ENCODE results near the gene GNAQ. TPM values are rescaled to one million over a fixed set of nuclear protein-coding genes. Genes with fewer than 3 reads are reported as not detected.

The GNAQ gene
- total and polyA plus RNA-seq, 4 donors: 6.8 to 19.6 (median 12.6) TPM

DNA sequence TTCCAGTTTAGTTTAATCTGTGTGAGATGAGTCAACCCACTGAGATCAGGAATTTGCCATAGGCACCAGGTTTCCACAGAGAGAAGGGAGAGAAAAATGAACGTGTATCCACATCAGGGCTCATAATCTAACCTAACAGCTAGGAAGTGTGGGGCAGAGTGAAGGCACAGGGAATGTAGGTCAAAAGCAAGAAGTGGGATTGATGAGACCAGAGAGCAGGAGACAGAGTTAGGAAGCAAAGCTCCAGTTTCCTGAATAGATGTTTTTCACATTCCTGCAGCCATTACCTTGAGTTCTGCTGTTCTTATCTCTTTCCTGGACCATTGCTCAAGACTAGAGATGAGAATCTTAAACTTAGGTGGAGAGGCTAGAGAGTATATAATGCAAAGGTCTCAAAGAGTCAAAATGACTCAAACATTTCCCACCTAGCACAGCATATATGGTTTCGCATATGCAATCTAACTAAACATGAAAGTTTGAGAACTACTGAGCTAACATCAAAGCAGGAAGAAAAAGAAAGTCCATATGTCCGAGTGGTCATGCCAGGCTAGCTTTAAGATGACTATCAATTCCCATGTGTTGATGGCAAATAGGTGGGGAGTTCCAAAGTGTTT, 41.1 kb upstream of the GNAQ start:
- TF ChIP-seq HNF4G (IDR thresholded peaks at IDR 0.05) (no peak), SP1 (IDR thresholded peaks at IDR 0.05) (no peak)
- Histone ChIP-seq H3K36me3 (ENCODE audit: control insufficient read depth in 4 of 4, insufficient read depth in 3 of 4, low read depth in 1 of 4, low read length in 3 of 4) (no peaks in the 10 kb centered on the region), H3K27ac (ENCODE audit: low read depth in 1 of 2, low read length in 2 of 2) (no peak overlapping the region), H3K4me1 (ENCODE audit: control insufficient read depth in 4 of 4, insufficient read depth in 4 of 4, low read length in 3 of 4) (no peaks in the 10 kb centered on the region), H3K9me3 (ENCODE audit: control insufficient read depth in 4 of 4, low read length in 3 of 4) (no peaks in the 10 kb centered on the region), H3K4me3 (ENCODE audit: low read depth in 1 of 3, low read length in 3 of 3) (no peak overlapping the region), H3K9ac (ENCODE audit: low read depth in 1 of 2, low read length in 2 of 2) (no peak overlapping the region), H3K27me3 (ENCODE audit: control insufficient read depth in 4 of 4, insufficient read depth in 4 of 4, low read length in 3 of 4) (peaks cover 0 to 2% (median 0%) of the 10 kb centered on the region in 4 donors)
- 76% methylated on average over 3 of the region's 3 CpGs for WGBS
- DNase-seq (ENCODE audit: low spot score): no peak

DNA sequence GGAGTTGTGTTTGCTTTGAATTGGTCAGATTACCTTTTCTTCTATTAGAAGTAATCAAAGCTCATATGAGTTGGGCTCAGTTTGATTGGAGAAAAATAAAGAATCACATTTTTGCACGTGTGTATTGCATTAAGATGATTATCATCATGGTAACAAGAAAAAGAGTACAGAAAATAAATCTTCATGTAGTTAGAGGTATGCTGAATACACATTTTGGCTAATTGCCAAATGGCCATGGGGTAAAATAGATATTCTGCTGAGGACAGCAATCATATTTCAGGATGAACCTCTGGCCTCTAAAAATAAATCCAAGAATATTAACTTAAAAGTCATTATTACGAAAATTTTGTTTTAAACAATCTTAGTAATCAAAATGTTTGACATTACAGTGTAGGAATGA, 38.9 kb upstream of the GNAQ start:
- Histone ChIP-seq H3K9me3 (ENCODE audit: control insufficient read depth in 4 of 4, low read length in 3 of 4) (no peaks in the 10 kb centered on the region), H3K36me3 (ENCODE audit: control insufficient read depth in 4 of 4, insufficient read depth in 3 of 4, low read depth in 1 of 4, low read length in 3 of 4) (no peaks in the 10 kb centered on the region), H3K9ac (ENCODE audit: low read depth in 1 of 2, low read length in 2 of 2) (no peak overlapping the region), H3K4me1 (ENCODE audit: control insufficient read depth in 4 of 4, insufficient read depth in 4 of 4, low read length in 3 of 4) (no peaks in the 10 kb centered on the region), H3K27ac (ENCODE audit: low read depth in 1 of 2, low read length in 2 of 2) (no peak overlapping the region), H3K27me3 (ENCODE audit: control insufficient read depth in 4 of 4, insufficient read depth in 4 of 4, low read length in 3 of 4) (peaks cover 0 to 2% (median 0%) of the 10 kb centered on the region in 4 donors), H3K4me3 (ENCODE audit: low read depth in 1 of 3, low read length in 3 of 3) (no peak overlapping the region)
- WGBS: 68% methylated on average over 2 of the region's 2 CpGs
- no peak for DNase-seq (ENCODE audit: low spot score)
- no peak for TF ChIP-seq YY1 (IDR thresholded peaks at IDR 0.05)
- TF ChIP-seq FOXA2 (IDR thresholded peaks at IDR 0.05): no peak
- TF ChIP-seq, protein P1, sequence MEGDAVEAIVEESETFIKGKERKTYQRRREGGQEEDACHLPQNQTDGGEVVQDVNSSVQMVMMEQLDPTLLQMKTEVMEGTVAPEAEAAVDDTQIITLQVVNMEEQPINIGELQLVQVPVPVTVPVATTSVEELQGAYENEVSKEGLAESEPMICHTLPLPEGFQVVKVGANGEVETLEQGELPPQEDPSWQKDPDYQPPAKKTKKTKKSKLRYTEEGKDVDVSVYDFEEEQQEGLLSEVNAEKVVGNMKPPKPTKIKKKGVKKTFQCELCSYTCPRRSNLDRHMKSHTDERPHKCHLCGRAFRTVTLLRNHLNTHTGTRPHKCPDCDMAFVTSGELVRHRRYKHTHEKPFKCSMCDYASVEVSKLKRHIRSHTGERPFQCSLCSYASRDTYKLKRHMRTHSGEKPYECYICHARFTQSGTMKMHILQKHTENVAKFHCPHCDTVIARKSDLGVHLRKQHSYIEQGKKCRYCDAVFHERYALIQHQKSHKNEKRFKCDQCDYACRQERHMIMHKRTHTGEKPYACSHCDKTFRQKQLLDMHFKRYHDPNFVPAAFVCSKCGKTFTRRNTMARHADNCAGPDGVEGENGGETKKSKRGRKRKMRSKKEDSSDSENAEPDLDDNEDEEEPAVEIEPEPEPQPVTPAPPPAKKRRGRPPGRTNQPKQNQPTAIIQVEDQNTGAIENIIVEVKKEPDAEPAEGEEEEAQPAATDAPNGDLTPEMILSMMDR (IDR thresholded peaks at IDR 0.05; ENCODE audit: low read depth, low read length, missing input control): no peak
- TF ChIP-seq EGR1 (IDR thresholded peaks at IDR 0.05; ENCODE audit: low read depth in 2 of 2): no peak
- TF ChIP-seq HNF4G (IDR thresholded peaks at IDR 0.05): no peak
- TF ChIP-seq, protein P2, sequence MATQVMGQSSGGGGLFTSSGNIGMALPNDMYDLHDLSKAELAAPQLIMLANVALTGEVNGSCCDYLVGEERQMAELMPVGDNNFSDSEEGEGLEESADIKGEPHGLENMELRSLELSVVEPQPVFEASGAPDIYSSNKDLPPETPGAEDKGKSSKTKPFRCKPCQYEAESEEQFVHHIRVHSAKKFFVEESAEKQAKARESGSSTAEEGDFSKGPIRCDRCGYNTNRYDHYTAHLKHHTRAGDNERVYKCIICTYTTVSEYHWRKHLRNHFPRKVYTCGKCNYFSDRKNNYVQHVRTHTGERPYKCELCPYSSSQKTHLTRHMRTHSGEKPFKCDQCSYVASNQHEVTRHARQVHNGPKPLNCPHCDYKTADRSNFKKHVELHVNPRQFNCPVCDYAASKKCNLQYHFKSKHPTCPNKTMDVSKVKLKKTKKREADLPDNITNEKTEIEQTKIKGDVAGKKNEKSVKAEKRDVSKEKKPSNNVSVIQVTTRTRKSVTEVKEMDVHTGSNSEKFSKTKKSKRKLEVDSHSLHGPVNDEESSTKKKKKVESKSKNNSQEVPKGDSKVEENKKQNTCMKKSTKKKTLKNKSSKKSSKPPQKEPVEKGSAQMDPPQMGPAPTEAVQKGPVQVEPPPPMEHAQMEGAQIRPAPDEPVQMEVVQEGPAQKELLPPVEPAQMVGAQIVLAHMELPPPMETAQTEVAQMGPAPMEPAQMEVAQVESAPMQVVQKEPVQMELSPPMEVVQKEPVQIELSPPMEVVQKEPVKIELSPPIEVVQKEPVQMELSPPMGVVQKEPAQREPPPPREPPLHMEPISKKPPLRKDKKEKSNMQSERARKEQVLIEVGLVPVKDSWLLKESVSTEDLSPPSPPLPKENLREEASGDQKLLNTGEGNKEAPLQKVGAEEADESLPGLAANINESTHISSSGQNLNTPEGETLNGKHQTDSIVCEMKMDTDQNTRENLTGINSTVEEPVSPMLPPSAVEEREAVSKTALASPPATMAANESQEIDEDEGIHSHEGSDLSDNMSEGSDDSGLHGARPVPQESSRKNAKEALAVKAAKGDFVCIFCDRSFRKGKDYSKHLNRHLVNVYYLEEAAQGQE (IDR thresholded peaks at IDR 0.05): no peak
- TF ChIP-seq SP1 (IDR thresholded peaks at IDR 0.05): no peak
- TF ChIP-seq RXRA (IDR thresholded peaks at IDR 0.05): no peak
- no peak for TF ChIP-seq JUND (IDR thresholded peaks at IDR 0.05)
- no peak for TF ChIP-seq NR2F2 (IDR thresholded peaks at IDR 0.05)
- TF ChIP-seq, protein P3, sequence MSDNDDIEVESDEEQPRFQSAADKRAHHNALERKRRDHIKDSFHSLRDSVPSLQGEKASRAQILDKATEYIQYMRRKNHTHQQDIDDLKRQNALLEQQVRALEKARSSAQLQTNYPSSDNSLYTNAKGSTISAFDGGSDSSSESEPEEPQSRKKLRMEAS (IDR thresholded peaks at IDR 0.05): no peak
- TF ChIP-seq, protein P4, sequence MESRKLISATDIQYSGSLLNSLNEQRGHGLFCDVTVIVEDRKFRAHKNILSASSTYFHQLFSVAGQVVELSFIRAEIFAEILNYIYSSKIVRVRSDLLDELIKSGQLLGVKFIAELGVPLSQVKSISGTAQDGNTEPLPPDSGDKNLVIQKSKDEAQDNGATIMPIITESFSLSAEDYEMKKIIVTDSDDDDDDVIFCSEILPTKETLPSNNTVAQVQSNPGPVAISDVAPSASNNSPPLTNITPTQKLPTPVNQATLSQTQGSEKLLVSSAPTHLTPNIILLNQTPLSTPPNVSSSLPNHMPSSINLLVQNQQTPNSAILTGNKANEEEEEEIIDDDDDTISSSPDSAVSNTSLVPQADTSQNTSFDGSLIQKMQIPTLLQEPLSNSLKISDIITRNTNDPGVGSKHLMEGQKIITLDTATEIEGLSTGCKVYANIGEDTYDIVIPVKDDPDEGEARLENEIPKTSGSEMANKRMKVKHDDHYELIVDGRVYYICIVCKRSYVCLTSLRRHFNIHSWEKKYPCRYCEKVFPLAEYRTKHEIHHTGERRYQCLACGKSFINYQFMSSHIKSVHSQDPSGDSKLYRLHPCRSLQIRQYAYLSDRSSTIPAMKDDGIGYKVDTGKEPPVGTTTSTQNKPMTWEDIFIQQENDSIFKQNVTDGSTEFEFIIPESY (IDR thresholded peaks at IDR 0.05): no peak
- TF ChIP-seq TAF1 (conservative IDR thresholded peaks at IDR 0.05): no peak
- TF ChIP-seq FOXA1 (IDR thresholded peaks at IDR 0.05): no peak
- TF ChIP-seq, protein P5, sequence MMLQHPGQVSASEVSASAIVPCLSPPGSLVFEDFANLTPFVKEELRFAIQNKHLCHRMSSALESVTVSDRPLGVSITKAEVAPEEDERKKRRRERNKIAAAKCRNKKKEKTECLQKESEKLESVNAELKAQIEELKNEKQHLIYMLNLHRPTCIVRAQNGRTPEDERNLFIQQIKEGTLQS (IDR thresholded peaks at IDR 0.05): no peak
